GM23338 (cell line): ENCODE data around the gene FERMT3. TPM values are rescaled to one million over a fixed set of nuclear protein-coding genes. Genes with fewer than 3 reads are reported as not detected.

Source experiments
- ATAC-seq: fragments of 200-7000 bp; cut with Tn5 transposase; 3 replicates; pipeline ENCODE4 v1.9.1; 2020
- DNase-seq: peaks from one replicate; pipeline ENCODE4 v3.0.0-alpha.2; 2015; ENCODE audit warnings: low spot score
- H2AFZ ChIP-seq: fragments of 200-600 bp; sonication (generic); 2 replicates; pipeline ENCODE4 v1.8.0; 2016; ENCODE audit warnings: antibody characterized with exemption, mild to moderate bottlenecking, moderate library complexity
- H3F3A ChIP-seq: fragments of 200-600 bp; sonication (generic); replicated peaks from 2 replicates; pipeline ENCODE4 v1.8.0; 2017; ENCODE audit warnings: antibody characterized with exemption, mixed run types, low read depth
- H3K27ac ChIP-seq: fragments of 200-600 bp; sonication (generic); 2 replicates; pipeline ENCODE4 v1.6.1; 2016; ENCODE audit warnings: low read depth
- H3K27me3 ChIP-seq: fragments of 200-600 bp; sonication (generic); 2 replicates; pipeline ENCODE4 v1.8.0; 2016; ENCODE audit warnings: mild to moderate bottlenecking, mixed run types, moderate library complexity; ENCODE audit not compliant: insufficient read depth
- H3K36me3 ChIP-seq: fragments of 200-600 bp; sonication (generic); 2 replicates; pipeline ENCODE4 v1.8.0; 2016; ENCODE audit warnings: mild to moderate bottlenecking; ENCODE audit not compliant: insufficient read depth
- H3K4me1 ChIP-seq: fragments of 200-600 bp; sonication (generic); 2 replicates; pipeline ENCODE4 v1.8.0; 2016; ENCODE audit warnings: mild to moderate bottlenecking, moderate library complexity; ENCODE audit not compliant: insufficient read depth
- H3K4me2 ChIP-seq: fragments of 200-600 bp; sonication (generic); 2 replicates; pipeline ENCODE4 v1.7.1; 2017; ENCODE audit warnings: mixed run types
- H3K4me3 ChIP-seq: fragments of 200-600 bp; sonication (generic); 2 replicates; pipeline ENCODE4 v1.6.1; 2016; ENCODE audit warnings: mixed run types
- H3K79me2 ChIP-seq: fragments of 200-600 bp; sonication (generic); replicated peaks from 2 replicates; pipeline ENCODE4 v1.8.0; 2017; ENCODE audit warnings: mild to moderate bottlenecking; ENCODE audit not compliant: insufficient read depth
- H3K9me2 ChIP-seq: fragments of 200-600 bp; sonication (generic); 2 replicates; pipeline ENCODE4 v1.8.0; 2017; ENCODE audit not compliant: insufficient read depth
- H4K20me1 ChIP-seq: fragments of 200-600 bp; sonication (generic); replicated peaks from 2 replicates; pipeline ENCODE4 v1.8.0; 2017; ENCODE audit warnings: mild to moderate bottlenecking; ENCODE audit not compliant: insufficient read depth
- H3K27ac Mint-ChIP-seq: 2 replicates; pipeline ENCODE4 v1.8.0; 2020; ENCODE audit warnings: inconsistent platforms, mild to moderate bottlenecking, moderate library complexity, mixed read lengths
- H3K27me3 Mint-ChIP-seq: 3 replicates; pipeline ENCODE4 v1.8.0; 2022; ENCODE audit warnings: low read depth, mild to moderate bottlenecking, moderate library complexity, mixed read lengths, inconsistent platforms; ENCODE audit not compliant: insufficient read depth, poor library complexity
- H3K36me3 Mint-ChIP-seq: 3 replicates; pipeline ENCODE4 v1.8.0; 2021; ENCODE audit warnings: low read depth, mild to moderate bottlenecking, inconsistent platforms, moderate library complexity, mixed read lengths
- H3K4me1 Mint-ChIP-seq: 3 replicates; pipeline ENCODE4 v1.8.0; 2020; ENCODE audit warnings: mild to moderate bottlenecking, inconsistent platforms, mixed read lengths
- H3K4me3 Mint-ChIP-seq: 3 replicates; pipeline ENCODE4 v1.8.0; 2021; ENCODE audit warnings: moderate library complexity, mild to moderate bottlenecking, inconsistent platforms, mixed read lengths
- H3K9me3 Mint-ChIP-seq: 3 replicates; pipeline ENCODE4 v1.8.0; 2020; ENCODE audit warnings: moderate library complexity, mild to moderate bottlenecking, inconsistent platforms, mixed read lengths
- ETS1 ChIP-seq: IDR thresholded peaks from 2 replicates; pipeline ENCODE4 v1.6.1; 2016; ENCODE audit warnings: antibody characterized with exemption
- EZH2phosphoT487 ChIP-seq: fragments of 200-600 bp; sonication (generic); IDR thresholded peaks from one replicate; pipeline ENCODE4 v1.8.1; 2018; ENCODE audit warnings: antibody characterized with exemption; ENCODE audit not compliant: unreplicated experiment
- JUNB ChIP-seq: IDR thresholded peaks from one replicate; pipeline ENCODE4 v1.6.1; 2016; ENCODE audit warnings: antibody characterized with exemption; ENCODE audit not compliant: unreplicated experiment
- ZNF462 ChIP-seq: fragments of 250-450 bp; sonication (Bioruptor Pico); IDR thresholded peaks from 2 replicates; pipeline ENCODE4 v1.5.0; 2020; ENCODE audit warnings: mild to moderate bottlenecking, moderate library complexity
- polyA plus RNA-seq: library from polyadenylated mRNA; unstranded; fragments of >200 nt; fragmentation: Nextera tagmentation; extraction: Ambion mirVana; gene quantifications from 2 replicates; pipeline ENCODE4 v1.2.1, GENCODE V29; 2016
- total RNA-seq: library from RNA; depleted of rRNA; stranded (reverse); fragments of >200 nt; shearing (Covaris generic); gene quantifications from 2 replicates; pipeline ENCODE4 v1.2.3, GENCODE V29; 2014

The FERMT3 gene
- total and polyA plus RNA-seq, 2 experiments from 2014 or later, result 1.5 to 1.6 TPM

GRCh38 chr11:64255135-64256128, 48.9 kb downstream of the FERMT3 start:
- Histone ChIP-seq H3K79me2 (peaks cover 19% of the 10 kb centered on the region), H2AFZ (no peak overlapping the region), H4K20me1 (peaks cover 4% of the 10 kb centered on the region), H3K27ac (no peak overlapping the region), H3F3A (peaks cover 4% of the 10 kb centered on the region), H3K4me1 (peaks cover 4% of the 10 kb centered on the region), H3K27me3 (no peaks in the 10 kb centered on the region), H3K4me2 (no peak overlapping the region), H3K4me3 (no peak overlapping the region), H3K9me2 (no peaks in the 10 kb centered on the region), H3K36me3 (peaks cover 11% of the 10 kb centered on the region; the same call in 1 of the 2 replicates)
- peak overlapping the region; percentile 16; the same call in 1 of the 3 replicates for H3K4me3 Mint-ChIP-seq
- H3K4me1 Mint-ChIP-seq, result peaks cover 13% of the 10 kb centered on the region
- no peak overlapping the region for H3K27ac Mint-ChIP-seq
- H3K9me3 Mint-ChIP-seq, result no peaks in the 10 kb centered on the region
- DNase-seq (no peak), ATAC-seq (no peak)
- peaks cover 40% of the 10 kb centered on the region for H3K36me3 Mint-ChIP-seq
- H3K27me3 Mint-ChIP-seq, result peaks cover 22% of the 10 kb centered on the region
- no peak for TF ChIP-seq ETS1
- no peak for TF ChIP-seq JUNB
- no peak for TF ChIP-seq ZNF462 (CRISPR knock-in tag)
- TF ChIP-seq EZH2phosphoT487, result no peak
